UCSD-AML1 (cell line): Measurements from ENCODE around the gene SLC6A1.

Experiments used
- DNase-seq: peaks from one replicate; lab custom pipeline; 2025; ENCODE audit not compliant: unreplicated experiment; lab: John Stamatoyannopoulos, UW

Gene SLC6A1

GRCh38 chr3:10992943-10993728 lies 588 bp downstream of the SLC6A1 start:
- DNase-seq, result no peak

- DNase-seq, result no peak
Measured at GRCh38 chr3:10993729-10994065, 1.1 kb downstream of the SLC6A1 start.

GRCh38 chr3:10994306-10994705 lies 1.8 kb downstream of the SLC6A1 start:
- no peak for DNase-seq

- DNase-seq, result no peak
Measured at GRCh38 chr3:10995871-10996270, 3.3 kb downstream of the SLC6A1 start.

DNA sequence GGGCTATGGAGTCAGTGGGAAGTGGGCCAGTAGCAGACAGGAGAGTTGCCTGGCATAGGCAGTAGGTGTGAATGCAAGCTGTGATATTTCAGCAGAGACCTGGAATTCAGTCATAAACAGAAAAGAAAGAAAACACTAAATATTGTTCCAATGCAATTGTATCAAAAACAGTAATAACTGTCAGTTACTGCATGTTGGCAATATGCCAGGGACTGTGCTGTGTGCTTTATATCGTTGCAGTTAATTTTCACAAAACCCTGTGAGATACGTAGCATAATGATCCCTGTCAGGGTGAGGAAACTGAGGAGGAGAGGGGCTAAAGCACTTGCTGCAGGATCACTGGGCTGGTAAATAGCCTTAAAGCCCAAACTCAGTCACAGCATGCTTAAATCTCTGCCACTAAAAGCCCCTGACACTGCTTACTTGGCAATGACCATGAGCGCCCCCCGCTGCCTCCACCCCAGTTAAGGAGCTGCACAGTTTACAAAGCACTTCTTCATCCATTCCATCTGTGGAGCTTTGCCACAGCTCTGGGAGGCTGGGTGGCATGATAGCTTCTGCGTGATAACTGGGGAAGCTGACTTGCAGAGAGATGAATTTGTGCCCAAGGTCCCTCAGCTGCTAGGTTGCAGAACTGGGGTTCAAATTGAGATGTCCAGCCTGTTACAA lies 3.9 kb downstream of the SLC6A1 start:
- DNase-seq, result no peak

DNA sequence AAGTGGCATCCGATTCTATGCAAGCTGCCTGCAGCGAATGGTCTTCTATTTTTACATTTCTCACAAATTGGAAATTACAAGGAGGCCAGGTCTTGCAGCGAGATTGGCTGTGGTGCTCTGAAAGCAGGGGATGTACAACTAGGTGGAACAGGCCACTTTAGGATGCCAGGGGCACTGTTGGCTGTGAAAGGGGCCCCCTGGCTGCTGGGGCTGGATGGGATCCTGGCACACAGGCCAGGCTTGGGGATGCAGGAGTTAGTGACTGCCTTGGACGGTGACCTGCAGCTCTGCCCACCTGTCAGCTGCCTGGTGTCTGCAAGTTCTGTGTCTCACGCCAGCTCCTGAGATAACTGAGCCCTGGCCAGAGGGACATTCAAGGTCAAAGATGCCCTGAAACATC lies 4.6 kb downstream of the SLC6A1 start:
- DNase-seq, result no peak

GRCh38 chr3:10998542-10998941 lies 6.0 kb downstream of the SLC6A1 start:
- DNase-seq, result no peak

GRCh38 chr3:10999221-11000107 lies 6.9 kb downstream of the SLC6A1 start:
- no peak for DNase-seq

DNA sequence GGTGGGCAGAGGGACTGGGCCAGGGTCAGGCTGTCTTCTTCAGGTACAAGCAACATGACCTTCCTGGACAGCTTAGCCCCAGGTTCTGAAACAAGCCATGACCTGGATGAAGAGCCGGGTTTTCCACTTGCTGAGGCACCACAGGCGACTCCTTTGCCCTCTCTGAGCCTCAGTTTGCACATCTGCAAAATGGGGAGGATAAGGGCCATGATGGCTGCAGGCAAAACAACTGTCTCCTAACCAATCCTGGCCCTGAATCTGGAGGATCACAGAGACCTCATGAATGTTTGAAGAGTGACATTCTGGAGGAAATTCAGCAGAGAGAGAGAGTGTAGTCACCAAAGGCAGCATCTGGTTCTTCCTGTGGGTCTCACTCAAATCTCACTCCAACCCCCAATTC lies 8.0 kb downstream of the SLC6A1 start:
- DNase-seq, result no peak

DNA sequence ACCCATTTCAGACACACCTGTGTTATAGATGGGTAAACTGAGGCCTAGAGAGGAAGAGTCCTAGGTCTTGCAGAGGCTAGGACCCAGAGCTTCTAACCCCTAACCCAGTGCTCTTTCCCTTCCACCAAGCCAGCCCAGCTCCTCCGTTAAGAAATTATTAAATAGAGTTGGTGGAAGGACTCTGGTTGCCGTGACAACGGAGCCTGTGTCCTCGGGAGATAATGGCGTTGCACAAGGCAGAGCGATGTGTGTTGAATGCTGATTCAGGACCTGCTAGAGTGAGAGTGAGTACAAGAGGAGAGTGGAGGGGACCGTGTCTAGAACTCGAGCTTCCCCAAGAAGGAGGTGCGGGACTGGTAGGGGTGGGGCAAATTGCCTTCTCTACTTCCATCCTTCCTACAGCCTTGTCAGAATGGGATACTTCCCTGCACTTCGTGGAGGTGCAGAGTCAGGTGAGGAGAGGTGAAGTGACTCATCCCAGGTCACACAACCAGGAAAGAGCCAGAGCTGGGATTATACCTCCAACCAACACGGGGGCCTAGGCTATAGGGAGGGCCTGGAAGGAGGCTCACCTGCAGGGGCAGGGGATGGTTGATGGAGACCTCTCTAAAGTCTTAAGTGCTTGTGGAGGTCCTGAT lies 8.6 kb downstream of the SLC6A1 start:
- DNase-seq, result no peak

GRCh38 chr3:11001658-11002021 lies 9.1 kb downstream of the SLC6A1 start:
- no peak for DNase-seq

DNA sequence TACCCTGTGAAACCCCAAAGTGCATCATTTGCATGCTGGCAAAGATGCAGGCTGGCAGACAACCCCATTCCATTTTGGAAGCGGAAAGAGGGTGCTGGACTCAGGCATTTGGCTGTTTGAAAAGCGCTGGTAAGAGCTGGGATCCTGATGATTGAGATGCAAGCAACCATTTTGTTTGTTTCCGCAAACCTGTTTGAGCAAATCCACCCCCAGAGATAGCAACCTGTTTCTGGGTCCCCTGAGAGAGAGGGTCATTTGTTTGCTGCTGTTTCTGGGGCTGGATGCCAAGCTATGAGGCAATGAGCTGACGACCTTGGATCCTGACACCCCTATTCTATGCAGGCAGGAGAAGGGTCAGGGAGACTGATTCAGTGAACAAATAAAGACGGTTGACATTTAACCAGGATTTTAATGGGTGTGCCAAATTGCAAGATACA lies 9.8 kb downstream of the SLC6A1 start:
- no peak for DNase-seq

DNA sequence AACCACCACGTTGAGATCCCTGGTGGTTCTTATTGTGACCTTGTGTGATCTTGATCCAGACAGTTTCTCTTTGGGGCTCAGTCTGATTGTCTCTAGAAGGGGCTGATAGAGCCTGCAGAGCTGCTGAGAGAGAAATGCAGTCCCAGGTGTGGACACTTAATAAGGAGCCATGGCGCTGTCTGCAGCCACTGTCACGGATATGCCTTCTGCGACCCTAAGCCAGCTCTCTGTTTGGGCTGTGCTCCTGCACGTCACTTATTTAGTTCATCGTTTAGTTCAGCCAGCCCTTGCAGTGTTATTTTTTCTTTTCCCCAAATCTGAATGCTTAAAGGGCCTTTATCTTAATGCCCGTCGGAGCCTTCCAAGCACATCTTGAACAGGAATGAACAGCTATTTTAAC lies 12.0 kb downstream of the SLC6A1 start:
- no peak for DNase-seq

DNA sequence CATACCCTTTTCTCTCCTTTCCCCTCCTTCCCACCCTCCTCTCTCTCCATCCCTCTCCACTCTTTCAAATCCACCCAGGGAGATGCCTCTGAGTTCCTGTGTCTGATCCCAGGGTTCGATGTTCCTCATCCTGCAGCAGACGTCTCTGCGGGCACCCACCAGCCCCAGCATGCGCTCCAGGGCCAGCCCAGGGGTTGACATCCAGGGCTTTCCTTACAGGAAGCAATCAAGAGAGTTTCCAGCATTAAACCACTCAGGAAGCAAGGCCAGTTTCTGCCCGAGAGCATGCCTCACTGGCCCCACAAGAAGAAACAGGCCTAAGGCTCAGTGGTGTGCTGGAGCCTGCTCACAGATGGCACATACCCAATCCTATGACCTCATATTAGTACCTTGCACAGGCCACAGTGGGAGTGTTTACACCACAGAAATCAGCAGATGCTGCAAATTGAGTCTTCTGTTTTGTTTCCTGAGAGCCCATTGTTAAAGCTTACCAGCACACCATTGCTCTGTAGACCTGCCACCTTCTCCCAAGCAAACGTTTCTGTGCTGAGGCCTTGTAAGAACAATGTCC lies 13.2 kb downstream of the SLC6A1 start:
- no peak for DNase-seq

- DNase-seq, result no peak
Measured at GRCh38 chr3:11006986-11007933, 14.7 kb downstream of the SLC6A1 start.

DNA sequence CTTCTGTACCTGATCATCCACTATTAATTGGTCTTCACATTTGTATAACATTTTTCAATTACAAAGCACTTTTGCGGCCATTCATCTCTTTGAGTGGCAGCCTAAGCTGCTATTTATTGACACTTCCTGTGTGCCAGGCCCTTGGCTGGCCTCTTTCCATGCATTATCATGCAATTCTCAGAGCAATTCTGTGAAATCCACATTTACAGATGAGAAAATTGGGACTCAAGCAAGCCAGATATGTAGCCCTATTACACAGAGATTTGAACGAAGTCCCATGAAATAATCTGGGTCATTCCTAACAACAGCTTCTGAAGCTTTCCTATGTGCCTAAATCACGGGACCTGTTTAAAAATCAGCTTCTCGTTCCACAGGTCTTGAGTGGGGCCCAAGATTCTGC lies 17.4 kb downstream of the SLC6A1 start:
- no peak for DNase-seq

DNA sequence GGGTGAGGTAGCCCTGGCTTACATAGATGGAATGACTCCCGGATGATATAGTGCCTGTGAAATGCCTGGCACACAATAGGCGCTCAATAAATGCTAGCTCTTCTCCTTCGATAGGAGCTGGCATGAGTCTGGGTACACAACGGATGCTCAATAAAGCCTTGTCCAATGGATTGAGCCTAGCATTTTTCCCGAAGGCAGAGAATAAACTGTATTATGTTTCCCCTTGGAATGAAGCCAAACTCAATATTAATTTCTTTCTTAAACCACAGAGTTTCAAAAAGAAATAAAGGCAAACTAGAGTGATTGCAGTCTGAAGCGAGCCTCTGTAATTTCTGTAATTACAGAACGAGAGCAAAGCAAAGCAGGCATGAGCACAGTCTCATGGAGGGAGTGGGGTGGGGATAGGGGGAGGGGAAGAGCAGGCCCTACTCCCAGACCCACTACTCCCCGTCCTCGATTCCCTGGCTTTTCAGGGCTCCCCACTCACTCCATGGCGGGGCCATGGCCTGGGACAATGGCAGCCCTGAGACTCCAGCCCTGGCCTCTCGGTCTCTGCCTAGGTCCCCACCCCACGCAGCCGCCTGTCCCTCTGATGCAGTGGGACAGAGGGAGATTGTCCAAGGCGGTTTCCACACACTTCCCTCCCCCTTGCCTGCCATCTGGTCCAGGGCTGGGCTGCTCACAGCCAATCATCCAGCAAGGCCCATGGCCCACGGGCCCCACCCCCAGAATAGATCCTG lies 18.0 kb downstream of the SLC6A1 start:
- DNase-seq, result no peak

DNA sequence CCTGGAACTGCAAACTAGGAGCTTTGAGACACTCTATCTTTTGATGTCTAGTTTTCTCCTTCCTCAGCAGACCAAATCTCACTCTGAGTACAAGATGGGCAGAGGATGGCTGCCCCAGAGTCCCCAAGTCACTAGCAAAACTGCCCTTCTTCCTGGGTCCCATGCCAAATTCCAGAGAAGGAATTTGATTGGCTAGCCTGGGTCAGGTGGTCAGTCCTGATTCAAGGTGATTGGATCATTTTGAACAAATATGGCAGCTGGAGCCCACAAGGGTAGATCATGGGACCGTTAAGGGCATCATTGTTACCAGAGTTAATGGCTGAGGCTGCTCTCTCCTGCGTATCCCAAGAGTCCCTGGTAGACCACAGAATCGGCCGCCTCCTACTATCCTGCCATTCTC lies 21.7 kb downstream of the SLC6A1 start:
- DNase-seq, result no peak

DNA sequence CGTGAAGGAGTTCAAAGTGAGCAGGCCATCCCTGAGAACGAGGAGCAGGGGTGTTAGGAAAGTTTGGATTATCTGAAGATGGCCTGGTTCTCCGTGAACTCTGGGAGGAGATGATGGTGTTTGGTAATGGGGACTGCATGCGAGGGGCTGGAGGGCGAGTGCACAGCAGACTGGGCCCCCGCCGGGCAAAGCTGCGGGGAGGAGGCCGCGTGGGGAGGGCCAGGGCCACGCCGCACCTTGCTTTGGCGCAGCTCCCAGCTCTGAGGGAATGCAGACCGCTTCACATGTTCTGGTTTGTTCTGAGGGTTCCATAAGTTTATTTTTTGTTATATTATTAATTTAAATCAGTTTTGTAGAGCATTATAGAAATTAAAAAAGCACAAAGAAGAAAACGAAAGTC lies 22.2 kb downstream of the SLC6A1 start:
- no peak for DNase-seq
